SU-DHL-6 (cell line): Measurements from ENCODE around the gene GEMIN2.

Experiments used
- H2AFZ ChIP-seq: fragments of 200-600 bp; sonication (generic); 2 replicates; pipeline ENCODE4 v1.6.1; 2014; ENCODE audit warnings: low read depth, mild to moderate bottlenecking, moderate library complexity, mixed read lengths, antibody characterized with exemption, low read length; ENCODE audit not compliant: severe bottlenecking
- H3F3A ChIP-seq: fragments of 200-600 bp; shearing (Covaris generic); 2 replicates; pipeline ENCODE4 v1.6.0; 2016; ENCODE audit warnings: antibody characterized with exemption, mild to moderate bottlenecking; ENCODE audit not compliant: insufficient read depth
- H3K27ac ChIP-seq: fragments of 200-600 bp; sonication (generic); 2 replicates; pipeline ENCODE4 v1.5.1; 2016; ENCODE audit warnings: low read depth, mild to moderate bottlenecking, low read length, moderate library complexity, mixed read lengths
- H3K27me3 ChIP-seq: fragments of 200-600 bp; sonication (generic), shearing (Covaris generic); 2 replicates; pipeline ENCODE4 v1.6.0; 2014; ENCODE audit warnings: mild to moderate bottlenecking, low read length
- H3K36me3 ChIP-seq: fragments of 200-600 bp; sonication (generic); 2 replicates; pipeline ENCODE4 v1.6.1; 2014; ENCODE audit warnings: mild to moderate bottlenecking, low read length, mixed read lengths
- H3K4me2 ChIP-seq: fragments of 300-600, 200-600 bp; shearing (Covaris generic), sonication (generic); 2 replicates; pipeline ENCODE4 v1.6.0; 2014; ENCODE audit warnings: low read length, low read depth, mild to moderate bottlenecking; ENCODE audit not compliant: poor library complexity, severe bottlenecking
- H3K4me3 ChIP-seq: fragments of 200-600 bp; sonication (generic); 2 replicates; pipeline ENCODE4 v1.5.1; 2014; ENCODE audit warnings: antibody characterized with exemption, low read length, mild to moderate bottlenecking, mixed read lengths; ENCODE audit not compliant: insufficient read depth, poor library complexity, severe bottlenecking
- H3K79me2 ChIP-seq: fragments of 200-600 bp; sonication (generic); 2 replicates; pipeline ENCODE4 v1.6.1; 2014; ENCODE audit warnings: mild to moderate bottlenecking, low read length, moderate library complexity; ENCODE audit not compliant: insufficient read depth
- H3K9ac ChIP-seq: fragments of 200-600 bp; sonication (generic); 2 replicates; pipeline ENCODE4 v1.7.0; 2014; ENCODE audit warnings: mild to moderate bottlenecking, low read length
- H3K9me2 ChIP-seq: fragments of 200-600 bp; sonication (generic); replicated peaks from 2 replicates; pipeline ENCODE4 v1.6.1; 2014; ENCODE audit warnings: low read length; ENCODE audit not compliant: insufficient read depth
- H3K9me3 ChIP-seq: fragments of 200-600 bp; sonication (generic); 2 replicates; pipeline ENCODE4 v1.6.1; 2014; ENCODE audit warnings: low read length, mixed read lengths; ENCODE audit not compliant: insufficient read depth
- H4K20me1 ChIP-seq: fragments of 200-600 bp; sonication (generic); 2 replicates; pipeline ENCODE4 v1.6.1; 2014; ENCODE audit warnings: low read depth, mild to moderate bottlenecking, antibody characterized with exemption, low read length, moderate library complexity, mixed read lengths
- EZH2phosphoT487 ChIP-seq: fragments of 200-600 bp; sonication (generic), shearing (Covaris generic); conservative IDR thresholded peaks from 2 replicates; pipeline ENCODE4 v1.6.1; 2018; ENCODE audit warnings: mild to moderate bottlenecking, antibody characterized with exemption, low read length, moderate library complexity, mixed read lengths
- TF ChIP-seq, protein P1 (sequence below): fragments of 200-600 bp; sonication (generic); IDR thresholded peaks from one replicate; pipeline ENCODE4 v1.5.1; 2017; ENCODE audit warnings: antibody characterized with exemption, mild to moderate bottlenecking, low read length, moderate library complexity; ENCODE audit not compliant: insufficient read depth, poor library complexity, severe bottlenecking

The GEMIN2 gene

DNA sequence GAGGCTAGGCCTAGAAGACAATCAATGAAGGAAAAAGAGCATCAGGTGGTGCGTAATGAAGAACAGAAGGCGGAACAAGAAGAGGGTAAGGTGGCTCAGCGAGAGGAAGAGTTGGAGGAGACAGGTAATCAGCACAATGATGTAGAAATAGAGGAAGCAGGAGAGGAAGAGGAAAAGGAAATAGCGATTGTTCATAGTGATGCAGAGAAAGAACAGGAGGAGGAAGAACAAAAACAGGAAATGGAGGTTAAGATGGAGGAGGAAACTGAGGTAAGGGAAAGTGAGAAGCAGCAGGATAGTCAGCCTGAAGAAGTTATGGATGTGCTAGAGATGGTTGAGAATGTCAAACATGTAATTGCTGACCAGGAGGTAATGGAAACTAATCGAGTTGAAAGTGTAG, 66.4 kb downstream of the GEMIN2 start:
- H3K79me2 ChIP-seq: peaks cover 38% of the 10 kb centered on the region
- H3F3A ChIP-seq: peaks cover 84% of the 10 kb centered on the region
- H3K4me2 ChIP-seq: no peak overlapping the region

DNA sequence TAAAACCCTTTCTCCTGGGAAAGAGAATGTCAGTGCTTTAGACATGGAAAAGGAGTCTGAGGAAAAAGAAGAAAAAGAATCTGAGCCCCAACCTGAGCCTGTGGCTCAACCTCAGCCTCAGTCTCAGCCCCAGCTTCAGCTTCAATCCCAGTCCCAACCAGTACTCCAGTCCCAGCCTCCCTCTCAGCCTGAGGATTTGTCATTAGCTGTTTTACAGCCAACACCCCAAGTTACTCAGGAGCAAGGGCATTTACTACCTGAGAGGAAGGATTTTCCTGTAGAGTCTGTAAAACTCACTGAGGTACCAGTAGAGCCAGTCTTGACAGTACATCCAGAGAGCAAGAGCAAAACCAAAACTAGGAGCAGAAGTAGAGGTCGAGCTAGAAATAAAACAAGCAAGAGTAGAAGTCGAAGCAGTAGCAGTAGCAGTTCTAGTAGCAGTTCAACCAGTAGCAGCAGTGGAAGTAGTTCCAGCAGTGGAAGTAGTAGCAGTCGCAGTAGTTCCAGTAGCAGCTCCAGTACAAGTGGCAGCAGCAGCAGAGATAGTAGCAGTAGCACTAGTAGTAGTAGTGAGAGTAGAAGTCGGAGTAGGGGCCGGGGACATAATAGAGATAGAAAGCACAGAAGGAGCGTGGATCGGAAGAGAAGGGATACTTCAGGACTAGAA, 67.0 kb downstream of the GEMIN2 start:
- TF ChIP-seq, protein P1, sequence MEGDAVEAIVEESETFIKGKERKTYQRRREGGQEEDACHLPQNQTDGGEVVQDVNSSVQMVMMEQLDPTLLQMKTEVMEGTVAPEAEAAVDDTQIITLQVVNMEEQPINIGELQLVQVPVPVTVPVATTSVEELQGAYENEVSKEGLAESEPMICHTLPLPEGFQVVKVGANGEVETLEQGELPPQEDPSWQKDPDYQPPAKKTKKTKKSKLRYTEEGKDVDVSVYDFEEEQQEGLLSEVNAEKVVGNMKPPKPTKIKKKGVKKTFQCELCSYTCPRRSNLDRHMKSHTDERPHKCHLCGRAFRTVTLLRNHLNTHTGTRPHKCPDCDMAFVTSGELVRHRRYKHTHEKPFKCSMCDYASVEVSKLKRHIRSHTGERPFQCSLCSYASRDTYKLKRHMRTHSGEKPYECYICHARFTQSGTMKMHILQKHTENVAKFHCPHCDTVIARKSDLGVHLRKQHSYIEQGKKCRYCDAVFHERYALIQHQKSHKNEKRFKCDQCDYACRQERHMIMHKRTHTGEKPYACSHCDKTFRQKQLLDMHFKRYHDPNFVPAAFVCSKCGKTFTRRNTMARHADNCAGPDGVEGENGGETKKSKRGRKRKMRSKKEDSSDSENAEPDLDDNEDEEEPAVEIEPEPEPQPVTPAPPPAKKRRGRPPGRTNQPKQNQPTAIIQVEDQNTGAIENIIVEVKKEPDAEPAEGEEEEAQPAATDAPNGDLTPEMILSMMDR: no peak
- TF ChIP-seq EZH2phosphoT487: no peak
- no peak overlapping the region for H2AFZ ChIP-seq
- peaks cover 85% of the 10 kb centered on the region for H3F3A ChIP-seq
- H3K9ac ChIP-seq: no peak overlapping the region
- H3K27me3 ChIP-seq: no peaks in the 10 kb centered on the region
- H3K4me3 ChIP-seq: no peak overlapping the region
- no peak overlapping the region for H3K4me2 ChIP-seq
- no peaks in the 10 kb centered on the region for H3K9me2 ChIP-seq
- H3K9me3 ChIP-seq: no peaks in the 10 kb centered on the region
- H3K36me3 ChIP-seq: peaks cover 75% of the 10 kb centered on the region
- no peak overlapping the region for H3K27ac ChIP-seq
- peaks cover 39% of the 10 kb centered on the region for H4K20me1 ChIP-seq
- H3K79me2 ChIP-seq: peaks cover 32% of the 10 kb centered on the region

More for the DNA sequence above, 66.4 kb downstream of the GEMIN2 start:
- Histone ChIP-seq H3K4me3 (no peak overlapping the region), H3K27me3 (no peaks in the 10 kb centered on the region), H3K9me2 (no peaks in the 10 kb centered on the region), H3K9ac (no peak overlapping the region), H3K36me3 (peaks cover 78% of the 10 kb centered on the region), H4K20me1 (peaks cover 40% of the 10 kb centered on the region), H3K27ac (no peak overlapping the region), H3K9me3 (no peaks in the 10 kb centered on the region), H2AFZ (no peak overlapping the region)
- TF ChIP-seq EZH2phosphoT487: no peak
- TF ChIP-seq, protein P1: no peak

DNA sequence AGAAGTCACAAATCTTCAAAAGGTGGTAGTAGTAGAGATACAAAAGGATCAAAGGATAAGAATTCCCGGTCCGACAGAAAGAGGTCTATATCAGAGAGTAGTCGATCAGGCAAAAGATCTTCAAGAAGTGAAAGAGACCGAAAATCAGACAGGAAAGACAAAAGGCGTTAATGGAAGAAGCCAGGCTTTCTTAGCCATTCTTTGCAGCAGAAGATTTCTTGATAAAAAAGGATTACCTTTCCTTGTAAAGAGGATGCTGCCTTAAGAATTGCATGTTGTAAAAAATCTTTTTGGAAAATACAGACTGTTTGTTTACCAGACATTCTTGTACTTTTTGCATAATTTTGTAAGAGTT, 67.5 kb downstream of the GEMIN2 start:
- H3K27ac ChIP-seq: no peak overlapping the region
- H4K20me1 ChIP-seq: peaks cover 34% of the 10 kb centered on the region
- H3K4me2 ChIP-seq: no peak overlapping the region
- H3F3A ChIP-seq: peaks cover 85% of the 10 kb centered on the region
- no peaks in the 10 kb centered on the region for H3K27me3 ChIP-seq
- H3K9ac ChIP-seq: no peak overlapping the region
- H3K4me3 ChIP-seq: no peak overlapping the region
- peaks cover 27% of the 10 kb centered on the region for H3K79me2 ChIP-seq
- H3K9me3 ChIP-seq: no peaks in the 10 kb centered on the region
- peaks cover 70% of the 10 kb centered on the region for H3K36me3 ChIP-seq
- H3K9me2 ChIP-seq: no peaks in the 10 kb centered on the region
- TF ChIP-seq, protein P1: no peak
- TF ChIP-seq EZH2phosphoT487: no peak
- H2AFZ ChIP-seq: no peak overlapping the region
